ENCODE measurements around the gene THADA. TPM values are rescaled to one million over a fixed set of nuclear protein-coding genes. Genes with fewer than 3 reads are reported as not detected.

The THADA gene
- total RNA-seq, 1 donor from 2014 or later = 50.6 TPM

DNA sequence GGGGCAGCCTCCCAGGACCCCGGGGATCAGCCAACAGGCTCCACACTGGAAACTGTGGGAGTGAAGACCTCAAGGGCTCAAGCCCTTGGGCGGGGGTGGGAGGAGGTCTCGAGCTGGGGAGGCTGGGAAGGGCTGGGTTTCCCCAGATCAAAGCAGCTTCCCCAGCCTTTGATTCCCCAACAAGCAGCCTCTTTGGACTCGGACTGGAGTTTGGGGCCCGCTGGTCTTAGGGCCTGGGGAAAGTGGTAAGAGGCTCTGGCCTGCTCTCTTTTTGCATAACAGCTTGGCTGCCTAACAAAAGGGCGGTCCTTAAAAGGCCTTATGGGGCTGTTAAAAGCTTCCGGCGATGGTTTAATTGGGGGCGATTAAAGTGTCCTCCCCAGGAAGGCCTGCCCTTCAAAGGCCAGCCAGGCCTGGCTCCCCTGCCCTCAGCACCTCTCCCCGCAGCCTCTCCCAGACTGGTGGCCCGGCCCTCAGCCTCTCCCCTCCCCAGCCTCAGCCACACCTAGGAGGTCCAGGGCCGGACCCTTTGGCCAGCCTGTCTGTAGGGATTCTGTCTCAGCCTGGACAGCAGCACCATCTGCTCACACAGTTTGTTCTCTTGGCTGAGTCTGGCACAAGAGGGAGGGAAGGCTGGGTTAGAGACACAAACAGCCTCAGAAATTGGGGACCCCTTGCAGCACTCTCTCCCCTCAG is 409.0 kb downstream of the THADA start:
- no peak overlapping the region for H3K4me3 ChIP-seq (ENCODE audit: low read length in 3 of 3)
- H3K36me3 ChIP-seq (ENCODE audit: control insufficient read depth in 3 of 3, insufficient read depth in 3 of 3, low read length in 3 of 3) = no peaks in the 10 kb centered on the region
- no peak overlapping the region for H3K27ac ChIP-seq (ENCODE audit: low read depth, low read length)
- no peaks in the 10 kb centered on the region for H3K9me3 ChIP-seq (ENCODE audit: control insufficient read depth in 3 of 3, low read length in 3 of 3)
- H3K27me3 ChIP-seq (ENCODE audit: control insufficient read depth in 3 of 3, insufficient read depth in 3 of 3, low read length in 3 of 3) = no peaks in the 10 kb centered on the region
- H3K9ac ChIP-seq (ENCODE audit: low read depth in 1 of 3, low read length in 3 of 3) = peak overlapping the region in 1 of 3 donors; percentile 10
- peaks cover 0 to 4% (median 0%) of the 10 kb centered on the region in 3 donors for H3K4me1 ChIP-seq (ENCODE audit: control insufficient read depth in 3 of 3, insufficient read depth in 3 of 3, low read length in 3 of 3)

GRCh38 chr2:43186321-43186678 is 409.5 kb downstream of the THADA start:
- Histone ChIP-seq H3K9me3 (ENCODE audit: control insufficient read depth in 3 of 3, low read length in 3 of 3) (no peaks in the 10 kb centered on the region), H3K27ac (ENCODE audit: low read depth, low read length) (no peak overlapping the region)

DNA sequence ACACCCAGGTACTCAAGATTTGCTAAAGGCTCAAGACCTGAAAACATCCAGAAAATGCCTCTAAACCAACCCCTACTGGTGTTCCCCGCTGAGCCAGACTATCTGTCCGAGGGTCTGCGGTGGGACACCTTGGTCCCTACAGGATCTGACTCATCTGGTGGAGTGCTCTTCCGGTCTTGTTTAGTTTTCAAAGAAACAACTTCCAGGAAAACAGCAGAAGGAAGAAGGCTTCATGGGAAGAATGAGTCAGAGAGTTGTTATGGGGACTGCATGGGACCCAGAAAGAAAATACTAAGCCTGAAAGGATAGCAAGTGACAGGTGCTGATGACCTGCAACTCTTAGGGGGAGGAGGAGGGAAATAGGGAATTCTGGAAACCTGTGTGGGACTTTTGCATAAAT is 410.7 kb downstream of the THADA start:
- Histone ChIP-seq H3K36me3 (ENCODE audit: control insufficient read depth in 3 of 3, insufficient read depth in 3 of 3, low read length in 3 of 3) (no peaks in the 10 kb centered on the region), H3K27ac (ENCODE audit: low read depth, low read length) (no peak overlapping the region), H3K27me3 (ENCODE audit: control insufficient read depth in 3 of 3, insufficient read depth in 3 of 3, low read length in 3 of 3) (no peaks in the 10 kb centered on the region), H3K9ac (ENCODE audit: low read depth in 1 of 3, low read length in 3 of 3) (no peak overlapping the region), H3K4me1 (ENCODE audit: control insufficient read depth in 3 of 3, insufficient read depth in 3 of 3, low read length in 3 of 3) (peaks cover 0 to 4% (median 0%) of the 10 kb centered on the region in 3 donors), H3K4me3 (ENCODE audit: low read length in 3 of 3) (no peak overlapping the region), H3K9me3 (ENCODE audit: control insufficient read depth in 3 of 3, low read length in 3 of 3) (no peaks in the 10 kb centered on the region)

More at GRCh38 chr2:43186321-43186678, 409.5 kb downstream of the THADA start:
- no peak overlapping the region for H3K4me3 ChIP-seq (ENCODE audit: low read length in 3 of 3)
- peaks cover 0 to 4% (median 0%) of the 10 kb centered on the region in 3 donors for H3K4me1 ChIP-seq (ENCODE audit: control insufficient read depth in 3 of 3, insufficient read depth in 3 of 3, low read length in 3 of 3)
- no peaks in the 10 kb centered on the region for H3K27me3 ChIP-seq (ENCODE audit: control insufficient read depth in 3 of 3, insufficient read depth in 3 of 3, low read length in 3 of 3)
- no peaks in the 10 kb centered on the region for H3K36me3 ChIP-seq (ENCODE audit: control insufficient read depth in 3 of 3, insufficient read depth in 3 of 3, low read length in 3 of 3)
- no peak overlapping the region for H3K9ac ChIP-seq (ENCODE audit: low read depth in 1 of 3, low read length in 3 of 3)

GRCh38 chr2:43184339-43184895 is 411.4 kb downstream of the THADA start:
- H3K36me3 ChIP-seq (ENCODE audit: control insufficient read depth in 3 of 3, insufficient read depth in 3 of 3, low read length in 3 of 3) = no peaks in the 10 kb centered on the region
- no peak overlapping the region for H3K4me3 ChIP-seq (ENCODE audit: low read length in 3 of 3)
- H3K9ac ChIP-seq (ENCODE audit: low read depth in 1 of 3, low read length in 3 of 3) = no peak overlapping the region
- H3K27me3 ChIP-seq (ENCODE audit: control insufficient read depth in 3 of 3, insufficient read depth in 3 of 3, low read length in 3 of 3) = no peaks in the 10 kb centered on the region
- peaks cover 1 to 5% (median 2%) of the 10 kb centered on the region in 3 donors for H3K4me1 ChIP-seq (ENCODE audit: control insufficient read depth in 3 of 3, insufficient read depth in 3 of 3, low read length in 3 of 3)
- no peaks in the 10 kb centered on the region for H3K9me3 ChIP-seq (ENCODE audit: control insufficient read depth in 3 of 3, low read length in 3 of 3)
- no peak overlapping the region for H3K27ac ChIP-seq (ENCODE audit: low read depth, low read length)

- Histone ChIP-seq H3K36me3 (ENCODE audit: control insufficient read depth in 3 of 3, insufficient read depth in 3 of 3, low read length in 3 of 3) (no peaks in the 10 kb centered on the region), H3K9ac (ENCODE audit: low read depth in 1 of 3, low read length in 3 of 3) (no peak overlapping the region), H3K27me3 (ENCODE audit: control insufficient read depth in 3 of 3, insufficient read depth in 3 of 3, low read length in 3 of 3) (no peaks in the 10 kb centered on the region), H3K27ac (ENCODE audit: low read depth, low read length) (no peak overlapping the region), H3K9me3 (ENCODE audit: control insufficient read depth in 3 of 3, low read length in 3 of 3) (no peaks in the 10 kb centered on the region), H3K4me1 (ENCODE audit: control insufficient read depth in 3 of 3, insufficient read depth in 3 of 3, low read length in 3 of 3) (peaks cover 8 to 11% (median 8%) of the 10 kb centered on the region in 3 donors), H3K4me3 (ENCODE audit: low read length in 3 of 3) (no peak overlapping the region)
Observed at GRCh38 chr2:43183743-43184142, 412.1 kb downstream of the THADA start.

GRCh38 chr2:43180897-43181296 is 414.9 kb downstream of the THADA start:
- no peaks in the 10 kb centered on the region for H3K27me3 ChIP-seq (ENCODE audit: control insufficient read depth in 3 of 3, insufficient read depth in 3 of 3, low read length in 3 of 3)
- peaks cover 19 to 21% (median 19%) of the 10 kb centered on the region in 3 donors for H3K4me1 ChIP-seq (ENCODE audit: control insufficient read depth in 3 of 3, insufficient read depth in 3 of 3, low read length in 3 of 3)
- no peak overlapping the region for H3K4me3 ChIP-seq (ENCODE audit: low read length in 3 of 3)
- no peaks in the 10 kb centered on the region for H3K36me3 ChIP-seq (ENCODE audit: control insufficient read depth in 3 of 3, insufficient read depth in 3 of 3, low read length in 3 of 3)
- no peak overlapping the region for H3K27ac ChIP-seq (ENCODE audit: low read depth, low read length)
- H3K9me3 ChIP-seq (ENCODE audit: control insufficient read depth in 3 of 3, low read length in 3 of 3) = no peaks in the 10 kb centered on the region
- no peak overlapping the region for H3K9ac ChIP-seq (ENCODE audit: low read depth in 1 of 3, low read length in 3 of 3)

Small RNAs within 50 kb of the gene (small RNA-seq; reads per million reads assigned to genes)
- gene RF00019 (not detected), gene RN7SL531P (not detected), gene RNU6-958P (not detected)

Other genes starting within 250 kb of the THADA start
- gene PLEKHH2, start 41.2 kb upstream of the THADA start, total RNA-seq = 16.2 TPM
- 1.0 TPM for gene C1GALT1C1L, start 80.4 kb upstream of the THADA start, total RNA-seq
- 26.6 TPM for gene DYNC2LI1, start 178.0 kb upstream of the THADA start, total RNA-seq
- gene ABCG5, start 242.8 kb upstream of the THADA start, total RNA-seq = not detected
- gene ABCG8, start 242.9 kb upstream of the THADA start, total RNA-seq = under 0.01 TPM

Measured in skeletal muscle tissue (tissue), 5 donors.